K562 (cell line): ENCODE measurements around the gene CNDP2. TPM values are rescaled to one million over a fixed set of nuclear protein-coding genes. Genes with fewer than 3 reads are reported as not detected.

ENCODE experiments used
- HDAC1 ChIP-seq, 2 experiments: fragments of 450-650 bp; IDR thresholded peaks; 2 replicates each; pipeline ENCODE4 v1.6.1; 2016 to 2017; ENCODE audit warnings: inconsistent platforms in 1 of 2, mild to moderate bottlenecking in 1 of 2, moderate library complexity in 1 of 2
- LEF1 ChIP-seq: fragments of 450-650 bp; IDR thresholded peaks from 2 replicates; pipeline ENCODE4 v1.6.1; 2016; ENCODE audit warnings: mild to moderate bottlenecking
- MED1 ChIP-seq: sonication (generic); formaldehyde crosslinking; IDR thresholded peaks from 2 replicates; pipeline ENCODE4 v1.8.1; 2023; ENCODE audit warnings: missing genetic modification reagents, borderline replicate concordance
- NCOR1 ChIP-seq: fragments of 450-650 bp; IDR thresholded peaks from 2 replicates; pipeline ENCODE4 v1.6.1; 2016; ENCODE audit warnings: mild to moderate bottlenecking, moderate library complexity
- YY1 ChIP-seq, 3 experiments: IDR thresholded peaks; 2 replicates each; pipeline ENCODE4 v1.6.1; 2011; ENCODE audit warnings: low read length in 2 of 3, mild to moderate bottlenecking in 2 of 3, moderate library complexity in 2 of 3, borderline replicate concordance in 1 of 3, control low read depth in 1 of 3, low read depth in 1 of 3; ENCODE audit not compliant: insufficient read depth in 3 of 3, insufficient replicate concordance in 2 of 3, control insufficient read depth in 1 of 3, insufficient read length in 1 of 3; ENCODE audit errors: extremely low read depth in 1 of 3
- ZC3H11A ChIP-seq: IDR thresholded peaks from 2 replicates; pipeline ENCODE4 v1.6.1; 2012; ENCODE audit warnings: low read depth, low read length, improper control_type of control experiment
- ZKSCAN1 ChIP-seq: fragments of 150-350 bp; IDR thresholded peaks from 2 replicates; pipeline ENCODE4 v1.6.1; 2016; ENCODE audit warnings: low read depth, low read length
- ZNF785 ChIP-seq: fragments of 250-450 bp; sonication (Bioruptor Pico); IDR thresholded peaks from 2 replicates; pipeline ENCODE4 v1.4.0; 2020; ENCODE audit warnings: mild to moderate bottlenecking
- polyA plus RNA-seq, 8 experiments: library from polyadenylated mRNA; depleted of rRNA in 4 of 8; stranded (reverse) in 5 of 8; unstranded in 3 of 8; fragments of >200 nt; fragmentation: Nextera tagmentation in 2 of 8; fragmentation: Illumina TruSeq in 1 of 8; extraction: Ambion mirVana in 2 of 8; extraction: Trizol in 1 of 8; gene quantifications; 2 replicates each; pipeline versions ENCODE4 v1.2.1 to v1.2.3, GENCODE V29; 2011 to 2014; ENCODE audit warnings: inconsistent platforms in 1 of 8, missing spikeins in 1 of 8
- total RNA-seq, 7 experiments: library from RNA; depleted of rRNA in 6 of 7; stranded (reverse); fragments of >200 nt in 6 of 7; fragmentation: Illumina TruSeq in 2 of 7; extraction: Trizol in 2 of 7; gene quantifications; 2 replicates each; pipeline versions ENCODE4 v1.2.1 to v1.2.3, GENCODE V29; 2011 to 2021; ENCODE audit warnings: low replicate concordance in 1 of 7
- TF ChIP-seq, protein P1 (sequence below), 2 experiments: fragments of 450-650 bp in 1 of 2; IDR thresholded peaks; 2 replicates each; pipeline ENCODE4 v1.6.1; 2011 to 2017; ENCODE audit warnings: low read depth in 2 of 2, antibody characterized with exemption in 1 of 2, borderline replicate concordance in 1 of 2, low read length in 1 of 2, mild to moderate bottlenecking in 1 of 2, mixed read lengths in 1 of 2; ENCODE audit not compliant: control insufficient read depth in 1 of 2
- TF ChIP-seq, protein P2 (sequence below): sonication (generic); formaldehyde crosslinking; IDR thresholded peaks from 2 replicates; pipeline ENCODE4 v1.8.1; 2023; ENCODE audit warnings: mild to moderate bottlenecking, missing genetic modification reagents
- TF ChIP-seq, protein P3 (sequence below): fragments of 250-450 bp; sonication (Bioruptor Pico); IDR thresholded peaks from 2 replicates; pipeline ENCODE4 v1.5.0; 2021; ENCODE audit warnings: mild to moderate bottlenecking, moderate library complexity
- TF ChIP-seq, protein P4 (sequence below): fragments of 250-450 bp; sonication (Bioruptor Pico); IDR thresholded peaks from 2 replicates; pipeline ENCODE4 v1.5.0; 2021; ENCODE audit warnings: mild to moderate bottlenecking, borderline replicate concordance
- TF ChIP-seq, protein P5 (sequence below): fragments of 450-650 bp; IDR thresholded peaks from 2 replicates; pipeline ENCODE4 v1.6.1; 2016

The CNDP2 gene
- total and polyA plus RNA-seq, 9 of the 15 experiments (the other 6 are each of a cell fraction or from before 2014, with no cell fraction given), result 34.1 to 128 (median 53.8) TPM

DNA sequence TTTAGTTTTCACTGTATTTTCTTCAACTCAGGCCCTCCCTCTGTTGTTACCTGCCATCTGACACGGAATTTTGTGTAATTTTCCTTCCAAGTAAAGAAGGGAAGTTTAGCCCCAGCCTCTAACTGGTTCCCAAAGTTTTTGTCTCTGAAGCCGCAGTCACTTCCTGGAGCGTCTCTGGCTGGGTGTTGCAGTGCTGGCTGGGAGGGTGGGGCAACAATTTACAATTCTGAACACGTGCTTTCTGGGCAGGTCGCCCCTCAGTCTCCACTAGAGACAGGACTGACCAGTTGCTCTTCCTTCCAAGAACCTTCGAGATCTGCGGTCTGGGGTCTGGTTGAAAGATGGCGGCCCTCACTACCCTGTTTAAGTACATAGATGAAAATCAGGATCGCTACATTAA, 3.5 kb downstream of the CNDP2 start (continued):
- TF ChIP-seq MED1 (CRISPR knock-in tag) (no peak), LEF1 (no peak), NCOR1 (no peak), ZC3H11A (no peak), HDAC1 (IDR thresholded peaks at IDR 0.05) (peak in 1 of 2 experiments; percentile 53; a peak in 1 of 4 replicates), YY1 (IDR thresholded peaks at IDR 0.05; ENCODE audit: borderline replicate concordance in 1 of 3, control insufficient read depth in 1 of 3, extremely low read depth in 1 of 3, insufficient read depth in 3 of 3, insufficient read length in 1 of 3, insufficient replicate concordance in 2 of 3, low read depth in 1 of 3, low read length in 2 of 3) (peak in 2 of 3 experiments; percentile 9 to 48), ZNF785 (CRISPR knock-in tag) (no peak), ZKSCAN1 (no peak)
- TF ChIP-seq, protein P1, sequence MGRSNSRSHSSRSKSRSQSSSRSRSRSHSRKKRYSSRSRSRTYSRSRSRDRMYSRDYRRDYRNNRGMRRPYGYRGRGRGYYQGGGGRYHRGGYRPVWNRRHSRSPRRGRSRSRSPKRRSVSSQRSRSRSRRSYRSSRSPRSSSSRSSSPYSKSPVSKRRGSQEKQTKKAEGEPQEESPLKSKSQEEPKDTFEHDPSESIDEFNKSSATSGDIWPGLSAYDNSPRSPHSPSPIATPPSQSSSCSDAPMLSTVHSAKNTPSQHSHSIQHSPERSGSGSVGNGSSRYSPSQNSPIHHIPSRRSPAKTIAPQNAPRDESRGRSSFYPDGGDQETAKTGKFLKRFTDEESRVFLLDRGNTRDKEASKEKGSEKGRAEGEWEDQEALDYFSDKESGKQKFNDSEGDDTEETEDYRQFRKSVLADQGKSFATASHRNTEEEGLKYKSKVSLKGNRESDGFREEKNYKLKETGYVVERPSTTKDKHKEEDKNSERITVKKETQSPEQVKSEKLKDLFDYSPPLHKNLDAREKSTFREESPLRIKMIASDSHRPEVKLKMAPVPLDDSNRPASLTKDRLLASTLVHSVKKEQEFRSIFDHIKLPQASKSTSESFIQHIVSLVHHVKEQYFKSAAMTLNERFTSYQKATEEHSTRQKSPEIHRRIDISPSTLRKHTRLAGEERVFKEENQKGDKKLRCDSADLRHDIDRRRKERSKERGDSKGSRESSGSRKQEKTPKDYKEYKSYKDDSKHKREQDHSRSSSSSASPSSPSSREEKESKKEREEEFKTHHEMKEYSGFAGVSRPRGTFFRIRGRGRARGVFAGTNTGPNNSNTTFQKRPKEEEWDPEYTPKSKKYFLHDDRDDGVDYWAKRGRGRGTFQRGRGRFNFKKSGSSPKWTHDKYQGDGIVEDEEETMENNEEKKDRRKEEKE (IDR thresholded peaks at IDR 0.05; ENCODE audit: borderline replicate concordance in 1 of 2, control insufficient read depth in 1 of 2, low read depth in 2 of 2, low read length in 1 of 2), result no peak
- TF ChIP-seq, protein P2, sequence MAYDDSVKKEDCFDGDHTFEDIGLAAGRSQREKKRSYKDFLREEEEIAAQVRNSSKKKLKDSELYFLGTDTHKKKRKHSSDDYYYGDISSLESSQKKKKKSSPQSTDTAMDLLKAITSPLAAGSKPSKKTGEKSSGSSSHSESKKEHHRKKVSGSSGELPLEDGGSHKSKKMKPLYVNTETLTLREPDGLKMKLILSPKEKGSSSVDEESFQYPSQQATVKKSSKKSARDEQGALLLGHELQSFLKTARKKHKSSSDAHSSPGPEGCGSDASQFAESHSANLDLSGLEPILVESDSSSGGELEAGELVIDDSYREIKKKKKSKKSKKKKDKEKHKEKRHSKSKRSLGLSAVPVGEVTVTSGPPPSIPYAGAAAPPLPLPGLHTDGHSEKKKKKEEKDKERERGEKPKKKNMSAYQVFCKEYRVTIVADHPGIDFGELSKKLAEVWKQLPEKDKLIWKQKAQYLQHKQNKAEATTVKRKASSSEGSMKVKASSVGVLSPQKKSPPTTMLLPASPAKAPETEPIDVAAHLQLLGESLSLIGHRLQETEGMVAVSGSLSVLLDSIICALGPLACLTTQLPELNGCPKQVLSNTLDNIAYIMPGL (CRISPR knock-in tag), result no peak
- TF ChIP-seq, protein P3, sequence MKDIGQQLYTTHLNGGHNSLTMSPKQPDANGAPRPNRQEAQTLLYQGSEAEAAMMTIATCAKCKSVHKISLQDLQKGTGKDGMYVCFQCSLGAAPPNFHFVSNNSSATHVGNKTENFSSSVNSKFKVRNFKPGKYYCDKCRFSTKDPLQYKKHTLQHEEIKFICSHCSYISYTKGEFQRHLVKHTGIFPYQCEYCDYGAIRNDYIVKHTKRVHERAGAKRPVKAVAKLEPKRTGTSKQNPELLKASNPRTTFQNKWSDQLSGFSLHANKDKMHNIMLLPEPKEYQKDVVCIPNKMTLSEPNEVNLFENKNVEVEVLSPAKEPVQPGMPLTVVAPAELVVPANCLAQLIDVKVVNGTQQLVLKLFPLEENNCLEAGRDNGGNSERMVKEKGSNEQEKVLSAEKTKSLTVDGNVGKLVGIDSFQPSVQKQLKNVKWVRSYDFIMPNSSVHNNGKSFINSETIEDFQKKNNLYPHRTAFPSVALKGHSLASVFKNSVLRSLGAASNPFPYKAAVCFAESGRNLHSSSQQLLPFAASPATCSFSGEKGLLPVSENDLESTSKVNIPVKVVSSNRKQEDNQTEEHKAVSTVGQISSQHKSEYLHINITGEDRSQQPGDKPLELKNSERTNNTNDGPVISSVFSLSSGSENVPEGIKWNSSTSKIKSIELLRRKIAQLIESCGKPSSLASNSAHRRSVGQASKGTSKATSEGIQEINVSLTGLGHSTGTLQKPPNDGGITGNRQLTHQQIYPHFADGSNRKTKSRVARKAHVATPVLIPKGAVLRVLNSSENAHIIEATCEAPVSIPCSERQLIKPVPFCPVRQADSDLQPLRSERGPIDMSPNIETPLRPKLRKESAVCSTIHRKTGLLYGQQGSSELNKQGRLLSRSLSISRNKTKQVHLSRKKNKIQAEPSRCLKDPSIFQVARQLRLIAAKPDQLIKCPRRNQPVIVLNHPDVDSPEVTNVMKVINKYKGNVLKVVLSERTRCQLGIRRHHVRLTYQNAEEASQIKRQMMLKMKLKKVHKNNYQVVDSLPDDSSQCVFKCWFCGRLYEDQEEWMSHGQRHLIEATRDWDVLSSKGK (CRISPR knock-in tag), result no peak
- TF ChIP-seq, protein P4, sequence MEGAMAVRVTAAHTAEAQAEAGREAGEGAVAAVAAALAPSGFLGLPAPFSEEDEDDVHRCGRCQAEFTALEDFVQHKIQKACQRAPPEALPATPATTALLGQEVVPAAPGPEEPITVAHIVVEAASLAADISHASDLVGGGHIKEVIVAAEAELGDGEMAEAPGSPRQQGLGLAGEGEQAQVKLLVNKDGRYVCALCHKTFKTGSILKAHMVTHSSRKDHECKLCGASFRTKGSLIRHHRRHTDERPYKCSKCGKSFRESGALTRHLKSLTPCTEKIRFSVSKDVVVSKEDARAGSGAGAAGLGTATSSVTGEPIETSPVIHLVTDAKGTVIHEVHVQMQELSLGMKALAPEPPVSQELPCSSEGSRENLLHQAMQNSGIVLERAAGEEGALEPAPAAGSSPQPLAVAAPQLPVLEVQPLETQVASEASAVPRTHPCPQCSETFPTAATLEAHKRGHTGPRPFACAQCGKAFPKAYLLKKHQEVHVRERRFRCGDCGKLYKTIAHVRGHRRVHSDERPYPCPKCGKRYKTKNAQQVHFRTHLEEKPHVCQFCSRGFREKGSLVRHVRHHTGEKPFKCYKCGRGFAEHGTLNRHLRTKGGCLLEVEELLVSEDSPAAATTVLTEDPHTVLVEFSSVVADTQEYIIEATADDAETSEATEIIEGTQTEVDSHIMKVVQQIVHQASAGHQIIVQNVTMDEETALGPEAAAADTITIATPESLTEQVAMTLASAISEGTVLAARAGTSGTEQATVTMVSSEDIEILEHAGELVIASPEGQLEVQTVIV, result no peak
- TF ChIP-seq, protein P5, sequence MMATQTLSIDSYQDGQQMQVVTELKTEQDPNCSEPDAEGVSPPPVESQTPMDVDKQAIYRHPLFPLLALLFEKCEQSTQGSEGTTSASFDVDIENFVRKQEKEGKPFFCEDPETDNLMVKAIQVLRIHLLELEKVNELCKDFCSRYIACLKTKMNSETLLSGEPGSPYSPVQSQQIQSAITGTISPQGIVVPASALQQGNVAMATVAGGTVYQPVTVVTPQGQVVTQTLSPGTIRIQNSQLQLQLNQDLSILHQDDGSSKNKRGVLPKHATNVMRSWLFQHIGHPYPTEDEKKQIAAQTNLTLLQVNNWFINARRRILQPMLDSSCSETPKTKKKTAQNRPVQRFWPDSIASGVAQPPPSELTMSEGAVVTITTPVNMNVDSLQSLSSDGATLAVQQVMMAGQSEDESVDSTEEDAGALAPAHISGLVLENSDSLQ, result peak; percentile 66
